HS-5 (cell line): ENCODE results near the gene SNAP25.

Source experiments
- DNase-seq: peaks from one replicate; pipeline ENCODE4 v3.0.0-alpha.2; 2012; ENCODE audit warnings: low read depth

The SNAP25 gene

GRCh38 chr20:10263385-10264165 is 44.9 kb downstream of the SNAP25 start:
- DNase-seq = no peak

- no peak for DNase-seq
Measured at GRCh38 chr20:10264166-10264558, 45.5 kb downstream of the SNAP25 start.

- no peak for DNase-seq
Measured at GRCh38 chr20:10268636-10269035, 50.0 kb downstream of the SNAP25 start.

- DNase-seq = no peak
Measured at GRCh38 chr20:10270630-10271029, 52.0 kb downstream of the SNAP25 start.

GRCh38 chr20:10271494-10272219 is 53.0 kb downstream of the SNAP25 start:
- no peak for DNase-seq

GRCh38 chr20:10276878-10277580 is 58.4 kb downstream of the SNAP25 start:
- DNase-seq = no peak

- DNase-seq = no peak
Measured at GRCh38 chr20:10277616-10278015, 59.0 kb downstream of the SNAP25 start.

GRCh38 chr20:10278412-10278811 is 59.8 kb downstream of the SNAP25 start:
- no peak for DNase-seq

- DNase-seq = no peak
Measured at GRCh38 chr20:10280018-10280908, 61.6 kb downstream of the SNAP25 start.

- no peak for DNase-seq
Measured at GRCh38 chr20:10281911-10282310, 63.3 kb downstream of the SNAP25 start.

- DNase-seq = no peak
Measured at GRCh38 chr20:10282979-10283456, 64.4 kb downstream of the SNAP25 start.

- DNase-seq = no peak
Measured at GRCh38 chr20:10286356-10286755, 67.7 kb downstream of the SNAP25 start.

GRCh38 chr20:10288421-10288820 is 69.8 kb downstream of the SNAP25 start:
- no peak for DNase-seq

- no peak for DNase-seq
Measured at GRCh38 chr20:10288954-10289646, 70.5 kb downstream of the SNAP25 start.

- DNase-seq = no peak
Measured at GRCh38 chr20:10291568-10292248, 73.1 kb downstream of the SNAP25 start.

- DNase-seq = no peak
Measured at GRCh38 chr20:10297223-10297622, 78.6 kb downstream of the SNAP25 start.

GRCh38 chr20:10297684-10298240 is 79.1 kb downstream of the SNAP25 start:
- DNase-seq = no peak

GRCh38 chr20:10300582-10301446 is 82.2 kb downstream of the SNAP25 start:
- DNase-seq = no peak

- no peak for DNase-seq
Measured at GRCh38 chr20:10303852-10304251, 85.2 kb downstream of the SNAP25 start.
